GM19238 (cell line): Measurements from ENCODE around the gene OLR1.

ENCODE experiments used
- DNase-seq: peaks from one replicate; pipeline ENCODE4 v3.0.0; 2011; ENCODE audit warnings: low spot score; ENCODE audit not compliant: insufficient read length

The OLR1 gene

GRCh38 chr12:10153271-10154144 lies 18.4 kb downstream of the OLR1 start:
- DNase-seq: peak; percentile 25

GRCh38 chr12:10151621-10152020 lies 20.3 kb downstream of the OLR1 start:
- DNase-seq: no peak

GRCh38 chr12:10147714-10148403 lies 24.1 kb downstream of the OLR1 start:
- DNase-seq: no peak

GRCh38 chr12:10142976-10143589 lies 28.8 kb downstream of the OLR1 start:
- no peak for DNase-seq

GRCh38 chr12:10140001-10140400 lies 31.9 kb downstream of the OLR1 start:
- DNase-seq: no peak

GRCh38 chr12:10136637-10137205 lies 35.2 kb downstream of the OLR1 start:
- DNase-seq: no peak

GRCh38 chr12:10135126-10135525 lies 36.8 kb downstream of the OLR1 start:
- no peak for DNase-seq

GRCh38 chr12:10132850-10133370 lies 39.0 kb downstream of the OLR1 start:
- DNase-seq: no peak

GRCh38 chr12:10131111-10131690 lies 40.7 kb downstream of the OLR1 start:
- DNase-seq: no peak

- no peak for DNase-seq
Observed at GRCh38 chr12:10130042-10130441, 41.9 kb downstream of the OLR1 start, which contains the start of gene CLEC7A. TSS of gene CLEC7A (minus strand) at chr12:10130199. CDS start at chr12:10130082, 117 bp downstream.

- no peak for DNase-seq
Observed at GRCh38 chr12:10128687-10129086, 43.2 kb downstream of the OLR1 start.

GRCh38 chr12:10126413-10126812 lies 45.5 kb downstream of the OLR1 start:
- DNase-seq: no peak

GRCh38 chr12:10122689-10123088 lies 49.2 kb downstream of the OLR1 start:
- no peak for DNase-seq

- DNase-seq: no peak
Observed at GRCh38 chr12:10121278-10121677, 50.7 kb downstream of the OLR1 start.

- no peak for DNase-seq
Observed at GRCh38 chr12:10119066-10119465, 52.9 kb downstream of the OLR1 start.

GRCh38 chr12:10115890-10116289 lies 56.0 kb downstream of the OLR1 start:
- no peak for DNase-seq

- no peak for DNase-seq
Observed at GRCh38 chr12:10115311-10115710, 56.6 kb downstream of the OLR1 start.

- DNase-seq: no peak
Observed at GRCh38 chr12:10113920-10114319, 58.0 kb downstream of the OLR1 start.

GRCh38 chr12:10113075-10113474 lies 58.9 kb downstream of the OLR1 start:
- DNase-seq: no peak

- no peak for DNase-seq
Observed at GRCh38 chr12:10111451-10111850, 60.5 kb downstream of the OLR1 start.

- no peak for DNase-seq
Observed at GRCh38 chr12:10110256-10110844, 61.6 kb downstream of the OLR1 start.
